H9 (cell line): ENCODE measurements around the gene RPLP2. TPM values are rescaled to one million over a fixed set of nuclear protein-coding genes. Genes with fewer than 3 reads are reported as not detected.

Experiments
- DNase-seq: peaks from one replicate; pipeline ENCODE4 v3.0.0-alpha.2; 2017
- H2AFZ ChIP-seq: one replicate; pipeline ENCODE4 v1.6.1; 2013; ENCODE audit warnings: mild to moderate bottlenecking, low read length, control low read depth, moderate library complexity
- H2AK5ac ChIP-seq: 2 replicates; pipeline ENCODE4 v1.6.1; 2013; ENCODE audit warnings: low read length, control low read depth, mixed read lengths; ENCODE audit not compliant: insufficient read length
- H2BK120ac ChIP-seq: one replicate; pipeline ENCODE4 v1.6.1; 2013; ENCODE audit warnings: low read depth, mild to moderate bottlenecking, low read length, control low read depth, inconsistent platforms; ENCODE audit not compliant: poor library complexity, severe bottlenecking
- H2BK12ac ChIP-seq: 2 replicates; pipeline ENCODE4 v1.6.1; 2013; ENCODE audit warnings: low read length, control low read depth, mixed read lengths, low read depth; ENCODE audit not compliant: insufficient read length
- H2BK15ac ChIP-seq: 2 replicates; pipeline ENCODE4 v1.6.1; 2013; ENCODE audit warnings: low read depth, low read length, control low read depth
- H2BK20ac ChIP-seq: one replicate; pipeline ENCODE4 v1.6.1; 2013; ENCODE audit warnings: low read depth, mild to moderate bottlenecking, low read length, control low read depth, inconsistent platforms; ENCODE audit not compliant: poor library complexity, severe bottlenecking
- H2BK5ac ChIP-seq: 2 replicates; pipeline ENCODE4 v1.6.1; 2013; ENCODE audit warnings: low read length, control low read depth, mixed read lengths; ENCODE audit not compliant: insufficient read length
- H3K14ac ChIP-seq: 2 replicates; pipeline ENCODE4 v1.6.1; 2013; ENCODE audit warnings: low read length, control low read depth; ENCODE audit not compliant: insufficient read depth
- H3K18ac ChIP-seq: 2 replicates; pipeline ENCODE4 v1.6.1; 2013; ENCODE audit warnings: low read depth, mild to moderate bottlenecking, mixed read lengths, low read length, control low read depth; ENCODE audit not compliant: insufficient read length
- H3K23ac ChIP-seq: 2 replicates; pipeline ENCODE4 v1.6.1; 2013; ENCODE audit warnings: low read length, control low read depth, mixed read lengths, low read depth; ENCODE audit not compliant: insufficient read length
- H3K23me2 ChIP-seq: 2 replicates; pipeline ENCODE4 v1.6.1; 2013; ENCODE audit warnings: low read depth, mild to moderate bottlenecking, mixed read lengths, low read length, control low read depth; ENCODE audit not compliant: insufficient read length, poor library complexity, severe bottlenecking
- H3K27ac ChIP-seq: 2 replicates; pipeline ENCODE4 v1.5.1; 2013; ENCODE audit warnings: low read length, control low read depth, mixed read lengths, low read depth; ENCODE audit not compliant: insufficient read length
- H3K27me3 ChIP-seq: 2 replicates; pipeline ENCODE4 v1.6.1; 2013; ENCODE audit warnings: low read length, control low read depth, inconsistent platforms; ENCODE audit not compliant: insufficient read depth
- H3K4ac ChIP-seq: 2 replicates; pipeline ENCODE4 v1.6.1; 2013; ENCODE audit warnings: low read depth, mild to moderate bottlenecking, control low read depth, inconsistent platforms, low read length, moderate library complexity
- H3K4me1 ChIP-seq: 2 replicates; pipeline ENCODE4 v1.6.1; 2013; ENCODE audit warnings: low read length, control low read depth, inconsistent platforms; ENCODE audit not compliant: insufficient read depth
- H3K4me2 ChIP-seq: 2 replicates; pipeline ENCODE4 v1.6.1; 2013; ENCODE audit warnings: low read length, control low read depth, mixed read lengths; ENCODE audit not compliant: insufficient read length, insufficient read depth
- H3K56ac ChIP-seq: 2 replicates; pipeline ENCODE4 v1.6.1; 2013; ENCODE audit warnings: low read depth, mild to moderate bottlenecking, mixed read lengths, low read length, control low read depth; ENCODE audit not compliant: insufficient read length
- H3K79me1 ChIP-seq: 2 replicates; pipeline ENCODE4 v1.6.1; 2013; ENCODE audit warnings: low read depth, mild to moderate bottlenecking, moderate library complexity, low read length, control low read depth, inconsistent platforms; ENCODE audit not compliant: insufficient read depth, poor library complexity, severe bottlenecking
- H3K79me2 ChIP-seq: 2 replicates; pipeline ENCODE4 v1.6.1; 2013; ENCODE audit warnings: low read length, control low read depth, inconsistent platforms; ENCODE audit not compliant: insufficient read depth
- H3K9ac ChIP-seq: 2 replicates; pipeline ENCODE4 v1.6.1; 2013; ENCODE audit warnings: low read length, control low read depth, mixed read lengths; ENCODE audit not compliant: insufficient read length; ENCODE audit errors: extremely low read depth
- H3K9me3 ChIP-seq: one replicate; pipeline ENCODE4 v1.6.1; 2013; ENCODE audit warnings: low read depth, low read length, inconsistent platforms; ENCODE audit not compliant: control insufficient read depth
- H3T11ph ChIP-seq: one replicate; pipeline ENCODE4 v1.6.1; 2013; ENCODE audit warnings: mild to moderate bottlenecking, low read length, control low read depth, inconsistent platforms
- H4K20me1 ChIP-seq: one replicate; pipeline ENCODE4 v1.6.1; 2013; ENCODE audit not compliant: control insufficient read depth, insufficient read length, insufficient read depth
- H4K5ac ChIP-seq: 2 replicates; pipeline ENCODE4 v1.6.1; 2013; ENCODE audit warnings: low read depth, mild to moderate bottlenecking, mixed read lengths, low read length, control low read depth; ENCODE audit not compliant: insufficient read length
- H4K8ac ChIP-seq: replicated peaks from 2 replicates; pipeline ENCODE4 v1.6.1; 2013; ENCODE audit warnings: low read length, control low read depth, mixed read lengths, low read depth; ENCODE audit not compliant: insufficient read length
- H4K91ac ChIP-seq: 2 replicates; pipeline ENCODE4 v1.6.1; 2013; ENCODE audit warnings: low read depth, mild to moderate bottlenecking, moderate library complexity, mixed read lengths, low read length, control low read depth; ENCODE audit not compliant: insufficient read length
- H3K27ac Mint-ChIP-seq, 3 experiments: 2 replicates in 2 of 3; 3 replicates in 1 of 3; pipeline ENCODE4 v1.8.0; 2020 to 2021; ENCODE audit warnings: mixed read lengths in 3 of 3, mild to moderate bottlenecking in 1 of 3, moderate library complexity in 1 of 3
- H3K27me3 Mint-ChIP-seq: 2 replicates; pipeline ENCODE4 v1.8.0; 2021; ENCODE audit warnings: low read depth, mild to moderate bottlenecking, moderate library complexity, mixed read lengths
- H3K36me3 Mint-ChIP-seq, 3 experiments: 2 replicates in 2 of 3; 3 replicates in 1 of 3; pipeline ENCODE4 v1.8.0; 2020 to 2021; ENCODE audit warnings: low read depth in 3 of 3, mixed read lengths in 3 of 3; ENCODE audit not compliant: insufficient read depth in 1 of 3
- H3K4me1 Mint-ChIP-seq, 2 experiments: 2 replicates each; pipeline ENCODE4 v1.8.0; 2020; ENCODE audit warnings: mixed read lengths in 2 of 2
- H3K4me3 Mint-ChIP-seq, 2 experiments: 2 replicates in 1 of 2; 3 replicates in 1 of 2; pipeline ENCODE4 v1.8.0; 2020 to 2021; ENCODE audit warnings: mild to moderate bottlenecking in 2 of 2, mixed read lengths in 2 of 2, moderate library complexity in 1 of 2
- H3K9me3 Mint-ChIP-seq, 2 experiments: 2 replicates in 1 of 2; 3 replicates in 1 of 2; pipeline ENCODE4 v1.8.0; 2020; ENCODE audit warnings: mild to moderate bottlenecking in 2 of 2, mixed read lengths in 2 of 2, moderate library complexity in 1 of 2
- WGBS: extraction: QIAGEN DNeasy Blood & Tissue Kit; methylation state at CpG from one replicate; pipeline ENCODE4 v1.1.7; 2013; ENCODE audit warnings: missing lambda C conversion rate, low lambda C conversion rate, mixed read lengths; ENCODE audit not compliant: insufficient read length; ENCODE audit errors: extremely low coverage; 5-methylcytosine and 5-hydroxymethylcytosine counted together
- total RNA-seq: library from RNA; stranded (reverse); gene quantifications from 2 replicates; pipeline ENCODE4 v1.2.1, GENCODE V29; 2021
- TF ChIP-seq, protein P1 (sequence below): fragments of 200-600 bp; sonication (generic); conservative IDR thresholded peaks from 3 replicates; pipeline ENCODE4 v1.8.0; 2021; ENCODE audit warnings: antibody characterized with exemption, mild to moderate bottlenecking

RPLP2 gene
- total RNA-seq, 1 experiment from 2014 or later: 2,138 TPM

DNA sequence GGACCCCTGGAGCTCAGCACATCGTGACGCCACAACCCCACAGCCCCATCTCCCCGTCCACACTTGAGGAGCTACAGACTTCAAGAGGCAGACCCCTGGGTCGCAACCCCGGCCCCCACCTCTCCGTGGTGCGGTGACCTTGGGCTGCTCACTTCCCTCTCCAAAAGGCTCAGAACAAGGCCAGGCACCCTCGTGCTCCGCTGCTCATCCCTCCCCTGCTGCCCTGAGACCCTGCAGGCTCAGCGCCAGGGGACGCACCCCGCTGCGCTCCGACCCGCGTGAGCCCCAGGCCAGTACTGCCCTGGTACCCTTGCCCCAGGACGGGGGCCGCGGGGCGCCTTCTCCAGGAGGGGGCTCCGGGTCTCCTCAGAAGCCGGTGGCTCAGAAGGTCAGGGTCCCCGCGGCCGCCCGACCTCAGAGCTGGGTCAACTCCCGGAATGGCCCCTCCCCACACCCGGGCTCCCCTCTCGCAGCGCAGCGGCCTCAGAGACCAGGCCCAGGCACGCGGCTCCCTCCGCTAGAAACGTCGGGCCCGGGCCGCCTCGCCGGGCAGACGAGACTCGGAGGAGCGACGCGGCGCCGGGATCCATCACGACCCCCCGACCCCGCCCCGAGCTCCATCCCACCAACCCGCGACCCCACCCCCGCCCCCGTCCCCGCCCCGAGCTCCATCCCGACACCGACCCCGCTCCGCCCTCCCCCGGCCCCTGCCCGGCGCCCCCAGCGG is 33.0 kb upstream of the RPLP2 start:
- Mint-ChIP-seq H3K4me3 (peak overlapping the region; percentile 82 to 91), H3K36me3 (peaks cover 4 to 17% (median 13%) of the 10 kb centered on the region in 3 experiments; a peak in 6 of 7 replicates), H3K27me3 (no peaks in the 10 kb centered on the region), H3K4me1 (peaks cover 19 to 27% of the 10 kb centered on the region in 2 experiments), H3K27ac (peak overlapping the region; percentile 53 to 88 (median 59); a peak in 6 of 7 replicates), H3K9me3 (no peaks in the 10 kb centered on the region)
- H3K4me1 ChIP-seq: no peaks in the 10 kb centered on the region; the same call in 1 of the 2 replicates
- H3K18ac ChIP-seq: peak overlapping the region; percentile 1
- no peak overlapping the region for H2AFZ ChIP-seq
- no peak overlapping the region for H3K4ac ChIP-seq
- no peaks in the 10 kb centered on the region for H3K9me3 ChIP-seq
- peak; percentile 83 for DNase-seq
- peaks cover 17% of the 10 kb centered on the region for H3K23me2 ChIP-seq
- H2BK12ac ChIP-seq: no peak overlapping the region
- H4K20me1 ChIP-seq: no peaks in the 10 kb centered on the region
- no peak overlapping the region for H2BK20ac ChIP-seq
- H3K14ac ChIP-seq: peak overlapping the region; percentile 16; the same call in 1 of the 2 replicates
- TF ChIP-seq, protein P1, sequence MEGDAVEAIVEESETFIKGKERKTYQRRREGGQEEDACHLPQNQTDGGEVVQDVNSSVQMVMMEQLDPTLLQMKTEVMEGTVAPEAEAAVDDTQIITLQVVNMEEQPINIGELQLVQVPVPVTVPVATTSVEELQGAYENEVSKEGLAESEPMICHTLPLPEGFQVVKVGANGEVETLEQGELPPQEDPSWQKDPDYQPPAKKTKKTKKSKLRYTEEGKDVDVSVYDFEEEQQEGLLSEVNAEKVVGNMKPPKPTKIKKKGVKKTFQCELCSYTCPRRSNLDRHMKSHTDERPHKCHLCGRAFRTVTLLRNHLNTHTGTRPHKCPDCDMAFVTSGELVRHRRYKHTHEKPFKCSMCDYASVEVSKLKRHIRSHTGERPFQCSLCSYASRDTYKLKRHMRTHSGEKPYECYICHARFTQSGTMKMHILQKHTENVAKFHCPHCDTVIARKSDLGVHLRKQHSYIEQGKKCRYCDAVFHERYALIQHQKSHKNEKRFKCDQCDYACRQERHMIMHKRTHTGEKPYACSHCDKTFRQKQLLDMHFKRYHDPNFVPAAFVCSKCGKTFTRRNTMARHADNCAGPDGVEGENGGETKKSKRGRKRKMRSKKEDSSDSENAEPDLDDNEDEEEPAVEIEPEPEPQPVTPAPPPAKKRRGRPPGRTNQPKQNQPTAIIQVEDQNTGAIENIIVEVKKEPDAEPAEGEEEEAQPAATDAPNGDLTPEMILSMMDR: no peak
- peak overlapping the region; percentile 55 for H3K9ac ChIP-seq
- H3K79me2 ChIP-seq: peaks cover 4% of the 10 kb centered on the region; the same call in 1 of the 2 replicates
- no peak overlapping the region for H3T11ph ChIP-seq
- no peak overlapping the region for H4K8ac ChIP-seq
- H3K27ac ChIP-seq: no peak overlapping the region
- no peak overlapping the region for H3K56ac ChIP-seq
- peaks cover 12% of the 10 kb centered on the region for H3K79me1 ChIP-seq
- no peak overlapping the region for H2BK15ac ChIP-seq
- no CpG with 5 or more reads among the region's 65 CpGs for WGBS
- no peaks in the 10 kb centered on the region for H3K27me3 ChIP-seq
- no peak overlapping the region for H2BK120ac ChIP-seq
- H2BK5ac ChIP-seq: no peak overlapping the region
- peak overlapping the region; percentile 78 for H3K4me2 ChIP-seq
- no peak overlapping the region for H4K5ac ChIP-seq
- no peak overlapping the region for H2AK5ac ChIP-seq
- no peak overlapping the region for H3K23ac ChIP-seq
- H4K91ac ChIP-seq: no peak overlapping the region
